Panc1 (cell line): ENCODE results near the gene OGDH. TPM values are rescaled to one million over a fixed set of nuclear protein-coding genes. Genes with fewer than 3 reads are reported as not detected.

Experiments
- ATAC-seq: fragments of 200-7000 bp; cut with Tn5 transposase; 2 replicates; pipeline ENCODE4 v1.9.1; 2020; ENCODE audit warnings: mild to moderate bottlenecking, moderate library complexity
- BruUV-seq: library from RNA; stranded (reverse); fragments of 400-500 nt; replicated peaks from 2 replicates; lab custom pipeline; 2021; lab: Mats Ljungman, UMichigan
- CTCF ChIA-PET: fragments of 300-600 bp; sonication (Branson Sonifier 250); formaldehyde crosslinking; loops from one replicate; lab custom pipeline; 2022; ENCODE audit warnings: antibody characterized with exemption; lab: Charles Lee
- POLR2A ChIA-PET: fragments of 300-600 bp; sonication (Branson Sonifier 250); formaldehyde crosslinking; loops from one replicate; lab custom pipeline; 2022; ENCODE audit warnings: antibody characterized with exemption; lab: Charles Lee
- DNase-seq: peaks from one replicate; pipeline ENCODE4 v3.0.0-alpha.2; 2010; ENCODE audit warnings: low read depth, low spot score
- H3K27ac ChIP-seq: 2 replicates; pipeline ENCODE4 v1.5.1; 2011; ENCODE audit warnings: mild to moderate bottlenecking, low read length, inconsistent platforms
- H3K27me3 ChIP-seq: fragments of 200-500 bp; sonication (Bioruptor generic); 2 replicates; pipeline ENCODE4 v1.6.0; 2014; ENCODE audit warnings: low read length, inconsistent platforms; ENCODE audit not compliant: control insufficient read depth, insufficient read depth
- H3K36me3 ChIP-seq: fragments of 200-500 bp; sonication (Bioruptor generic); 2 replicates; pipeline ENCODE4 v1.5.1; 2014; ENCODE audit warnings: inconsistent platforms, mild to moderate bottlenecking, low read length, moderate library complexity; ENCODE audit not compliant: control insufficient read depth, insufficient read depth
- H3K4me1 ChIP-seq: 2 replicates; pipeline ENCODE4 v1.5.1; 2011; ENCODE audit warnings: inconsistent platforms, mild to moderate bottlenecking, low read length, moderate library complexity; ENCODE audit not compliant: control insufficient read depth, insufficient read depth
- H3K4me3 ChIP-seq, 2 experiments: 2 replicates each; pipeline ENCODE4 v1.5.1; 2011 to 2012; ENCODE audit warnings: low read depth in 2 of 2, low read length in 2 of 2, mild to moderate bottlenecking in 2 of 2, inconsistent platforms in 1 of 2, moderate library complexity in 1 of 2
- H3K9me3 ChIP-seq: fragments of 200-500 bp; sonication (Bioruptor generic); 2 replicates; pipeline ENCODE4 v1.5.1; 2014; ENCODE audit warnings: low read depth, mild to moderate bottlenecking, inconsistent platforms, low read length, moderate library complexity; ENCODE audit not compliant: control insufficient read depth, insufficient read depth
- CTCF ChIP-seq: fragments of 450-650 bp; IDR thresholded peaks from 2 replicates; pipeline ENCODE4 v1.5.1; 2017; ENCODE audit warnings: mild to moderate bottlenecking
- POLR2AphosphoS5 ChIP-seq: IDR thresholded peaks from 2 replicates; pipeline ENCODE4 v1.6.1; 2012; ENCODE audit warnings: mild to moderate bottlenecking, low read depth, low read length, moderate library complexity
- REST ChIP-seq, 2 experiments: IDR thresholded peaks; 2 replicates each; pipeline ENCODE4 v1.6.1; 2011 to 2012; ENCODE audit warnings: low read depth in 2 of 2, control low read depth in 1 of 2, low read length in 1 of 2, mild to moderate bottlenecking in 1 of 2, moderate library complexity in 1 of 2; ENCODE audit not compliant: insufficient read depth in 1 of 2
- SIN3A ChIP-seq: IDR thresholded peaks from 2 replicates; pipeline ENCODE4 v1.6.1; 2012; ENCODE audit warnings: low read depth, mild to moderate bottlenecking, low read length, moderate library complexity, borderline replicate concordance; ENCODE audit not compliant: insufficient read depth
- TCF7L2 ChIP-seq: IDR thresholded peaks from 2 replicates; pipeline ENCODE4 v1.6.1; 2011; ENCODE audit warnings: mild to moderate bottlenecking, low read depth, low read length, inconsistent platforms
- in situ Hi-C: cut with HindIII; loops from 2 replicates; pipeline ENCODE4 v1.10.0; 2016; ENCODE audit warnings: low sequenced_read_pairs, low pct_unique_long_range_greater_than_20kb
- intact Hi-C: fragments of 100-400 bp; cut with micrococcal nuclease; formaldehyde crosslinking; loops from one replicate; pipeline ENCODE4 v1.10.0; 2022; ENCODE audit not compliant: unreplicated experiment
- total RNA-seq: library from RNA; stranded (reverse); gene quantifications from one replicate; pipeline ENCODE4 v1.2.1, GENCODE V29; 2021; ENCODE audit not compliant: unreplicated experiment

Gene OGDH
- total RNA-seq, 1 experiment from 2014 or later = 166 TPM

- ATAC-seq (no peak), DNase-seq (no peak)
- Histone ChIP-seq H3K4me3 (no peak overlapping the region), H3K4me1 (peaks cover 17% of the 10 kb centered on the region), H3K27me3 (no peaks in the 10 kb centered on the region), H3K9me3 (no peaks in the 10 kb centered on the region), H3K36me3 (no peaks in the 10 kb centered on the region), H3K27ac (peak overlapping the region; percentile 60; the same call in 1 of the 2 replicates)
- intact Hi-C loops (no loop called here), in situ Hi-C loops (no loop called here)
- CTCF ChIA-PET = no interaction called here
- BruUV-seq = no TSS peak
- no peak for TF ChIP-seq SIN3A
- TF ChIP-seq TCF7L2 = no peak
- TF ChIP-seq CTCF = no peak
- no peak for TF ChIP-seq REST (IDR thresholded peaks at IDR 0.05; ENCODE audit: insufficient read depth in 1 of 2, low read depth in 2 of 2, low read length in 1 of 2)
- no peak for TF ChIP-seq POLR2AphosphoS5
- POLR2A ChIA-PET = no interaction called here
Measured at GRCh38 chr7:44743750-44744149, 137.3 kb downstream of the OGDH start.

GRCh38 chr7:44748045-44748947 lies 141.9 kb downstream of the OGDH start, which contains the start of gene ZMIZ2:
Gene ZMIZ2 (plus strand): TSS chr7:44748847. CDS start chr7:44756250, 7,403 bp downstream.
- DNase-seq (no peak), ATAC-seq (peak; percentile 92)
- TF ChIP-seq REST (IDR thresholded peaks at IDR 0.05; ENCODE audit: insufficient read depth in 1 of 2, low read depth in 2 of 2, low read length in 1 of 2) (no peak), POLR2AphosphoS5 (peak; percentile 77; the same call in 1 of the 2 replicates), TCF7L2 (peak; percentile 75), SIN3A (no peak), CTCF (no peak)
- in situ Hi-C loops = no loop called here
- Histone ChIP-seq H3K36me3 (no peaks in the 10 kb centered on the region), H3K4me1 (peaks cover 36% of the 10 kb centered on the region), H3K4me3 (peak within 1 kb of the TSS; percentile 64 to 80), H3K9me3 (no peaks in the 10 kb centered on the region), H3K27me3 (no peaks in the 10 kb centered on the region), H3K27ac (peak within 1 kb of the TSS; percentile 99)
- CTCF ChIA-PET = interaction anchor here (0.7 to 0.8 kb wide), 2 partner anchors 50 to 180 kb away, joined by 3 to 5 read pairs; no protein-coding TSS in a partner anchor
- BruUV-seq = no TSS peak
- intact Hi-C loops = no loop called here
- POLR2A ChIA-PET = interaction anchor here (0.5 to 0.7 kb wide), 4 partner anchors 46 to 178 kb away, joined by 3 to 5 read pairs (median 3); no protein-coding TSS in a partner anchor
